Glutamatergic neuron (in vitro differentiated cells): ENCODE results near the gene BICDL2. TPM values are rescaled to one million over a fixed set of nuclear protein-coding genes. Genes with fewer than 3 reads are reported as not detected.

ENCODE experiments used
- DNase-seq: peaks from one replicate; pipeline ENCODE4 v3.0.0; 2022
- H3K27ac Mint-ChIP-seq: one replicate; pipeline ENCODE4 v1.8.0; 2020; ENCODE audit warnings: mild to moderate bottlenecking, mixed read lengths, inconsistent platforms; ENCODE audit not compliant: unreplicated experiment
- H3K27me3 Mint-ChIP-seq: one replicate; pipeline ENCODE4 v1.8.0; 2020; ENCODE audit warnings: mild to moderate bottlenecking, moderate library complexity, mixed read lengths, inconsistent platforms; ENCODE audit not compliant: unreplicated experiment
- H3K36me3 Mint-ChIP-seq: one replicate; pipeline ENCODE4 v1.8.0; 2020; ENCODE audit warnings: mild to moderate bottlenecking, mixed read lengths, inconsistent platforms; ENCODE audit not compliant: unreplicated experiment
- H3K4me1 Mint-ChIP-seq: one replicate; pipeline ENCODE4 v1.8.0; 2020; ENCODE audit warnings: mild to moderate bottlenecking, low read depth, mixed read lengths, inconsistent platforms; ENCODE audit not compliant: unreplicated experiment
- H3K4me3 Mint-ChIP-seq: one replicate; pipeline ENCODE4 v1.8.0; 2020; ENCODE audit warnings: mild to moderate bottlenecking, mixed read lengths, inconsistent platforms; ENCODE audit not compliant: unreplicated experiment
- H3K9me3 Mint-ChIP-seq: one replicate; pipeline ENCODE4 v1.8.0; 2020; ENCODE audit warnings: mild to moderate bottlenecking, moderate library complexity, mixed read lengths, inconsistent platforms; ENCODE audit not compliant: unreplicated experiment
- total RNA-seq: library from RNA; stranded (reverse); fragmentation: NEBNext Ultra II Directional; extraction: Animal tissue kit (Norgen Biotek cat#: 25700); gene quantifications from one replicate; pipeline ENCODE4 v1.2.1, GENCODE V29; 2021; ENCODE audit not compliant: unreplicated experiment
- TF ChIP-seq, protein P1 (sequence below): fragments of 200-600 bp; sonication (generic); IDR thresholded peaks from one replicate; pipeline ENCODE4 v1.5.0; 2021; ENCODE audit not compliant: partially characterized antibody, unreplicated experiment

The BICDL2 gene
- total RNA-seq, 1 donor from 2014 or later = not detected

DNA sequence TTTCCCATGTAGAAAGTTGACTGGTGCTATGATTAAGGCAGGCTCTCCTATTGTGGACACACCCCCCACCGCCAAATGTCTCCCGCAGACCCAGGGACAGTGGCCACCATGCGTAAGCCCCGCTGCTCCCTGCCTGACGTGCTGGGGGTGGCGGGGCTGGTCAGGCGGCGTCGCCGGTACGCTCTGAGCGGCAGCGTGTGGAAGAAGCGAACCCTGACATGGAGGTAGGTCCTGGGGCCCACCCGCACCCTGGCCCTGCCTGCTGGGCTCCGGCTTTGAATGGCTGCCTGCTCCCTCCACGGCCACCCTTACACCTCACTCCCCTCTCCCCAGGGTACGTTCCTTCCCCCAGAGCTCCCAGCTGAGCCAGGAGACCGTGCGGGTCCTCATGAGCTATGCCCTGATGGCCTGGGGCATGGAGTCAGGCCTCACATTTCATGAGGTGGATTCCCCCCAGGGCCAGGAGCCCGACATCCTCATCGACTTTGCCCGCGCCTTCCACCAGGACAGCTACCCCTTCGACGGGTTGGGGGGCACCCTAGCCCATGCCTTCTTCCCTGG, 13.3 kb upstream of the BICDL2 start:
- H3K36me3 Mint-ChIP-seq = peaks cover 6% of the 10 kb centered on the region
- no peak for DNase-seq
- H3K27me3 Mint-ChIP-seq = peaks cover 16% of the 10 kb centered on the region
- H3K4me1 Mint-ChIP-seq = no peaks in the 10 kb centered on the region
- H3K4me3 Mint-ChIP-seq = no peak overlapping the region
- peaks cover 5% of the 10 kb centered on the region for H3K9me3 Mint-ChIP-seq
- TF ChIP-seq, protein P1, sequence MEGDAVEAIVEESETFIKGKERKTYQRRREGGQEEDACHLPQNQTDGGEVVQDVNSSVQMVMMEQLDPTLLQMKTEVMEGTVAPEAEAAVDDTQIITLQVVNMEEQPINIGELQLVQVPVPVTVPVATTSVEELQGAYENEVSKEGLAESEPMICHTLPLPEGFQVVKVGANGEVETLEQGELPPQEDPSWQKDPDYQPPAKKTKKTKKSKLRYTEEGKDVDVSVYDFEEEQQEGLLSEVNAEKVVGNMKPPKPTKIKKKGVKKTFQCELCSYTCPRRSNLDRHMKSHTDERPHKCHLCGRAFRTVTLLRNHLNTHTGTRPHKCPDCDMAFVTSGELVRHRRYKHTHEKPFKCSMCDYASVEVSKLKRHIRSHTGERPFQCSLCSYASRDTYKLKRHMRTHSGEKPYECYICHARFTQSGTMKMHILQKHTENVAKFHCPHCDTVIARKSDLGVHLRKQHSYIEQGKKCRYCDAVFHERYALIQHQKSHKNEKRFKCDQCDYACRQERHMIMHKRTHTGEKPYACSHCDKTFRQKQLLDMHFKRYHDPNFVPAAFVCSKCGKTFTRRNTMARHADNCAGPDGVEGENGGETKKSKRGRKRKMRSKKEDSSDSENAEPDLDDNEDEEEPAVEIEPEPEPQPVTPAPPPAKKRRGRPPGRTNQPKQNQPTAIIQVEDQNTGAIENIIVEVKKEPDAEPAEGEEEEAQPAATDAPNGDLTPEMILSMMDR = no peak
- H3K27ac Mint-ChIP-seq = no peak overlapping the region

DNA sequence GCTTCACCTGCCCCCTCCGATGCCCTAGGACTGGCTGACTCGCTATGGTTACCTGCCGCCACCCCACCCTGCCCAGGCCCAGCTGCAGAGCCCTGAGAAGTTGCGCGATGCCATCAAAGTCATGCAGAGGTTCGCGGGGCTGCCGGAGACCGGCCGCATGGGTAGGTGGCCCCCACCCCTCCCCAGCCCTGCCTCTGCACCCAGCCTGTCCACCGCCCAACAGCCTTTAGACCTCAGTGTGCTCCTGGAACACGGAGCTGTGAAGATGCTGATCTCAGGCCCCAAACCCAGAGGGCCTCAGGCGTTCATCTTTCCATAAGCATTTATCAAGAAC, 10.6 kb upstream of the BICDL2 start:
- Mint-ChIP-seq H3K36me3 (peaks cover 6% of the 10 kb centered on the region), H3K4me3 (no peak overlapping the region), H3K4me1 (no peaks in the 10 kb centered on the region), H3K9me3 (peaks cover 10% of the 10 kb centered on the region), H3K27ac (no peak overlapping the region), H3K27me3 (peaks cover 18% of the 10 kb centered on the region)
- no peak for DNase-seq
- TF ChIP-seq, protein P1 = no peak

DNA sequence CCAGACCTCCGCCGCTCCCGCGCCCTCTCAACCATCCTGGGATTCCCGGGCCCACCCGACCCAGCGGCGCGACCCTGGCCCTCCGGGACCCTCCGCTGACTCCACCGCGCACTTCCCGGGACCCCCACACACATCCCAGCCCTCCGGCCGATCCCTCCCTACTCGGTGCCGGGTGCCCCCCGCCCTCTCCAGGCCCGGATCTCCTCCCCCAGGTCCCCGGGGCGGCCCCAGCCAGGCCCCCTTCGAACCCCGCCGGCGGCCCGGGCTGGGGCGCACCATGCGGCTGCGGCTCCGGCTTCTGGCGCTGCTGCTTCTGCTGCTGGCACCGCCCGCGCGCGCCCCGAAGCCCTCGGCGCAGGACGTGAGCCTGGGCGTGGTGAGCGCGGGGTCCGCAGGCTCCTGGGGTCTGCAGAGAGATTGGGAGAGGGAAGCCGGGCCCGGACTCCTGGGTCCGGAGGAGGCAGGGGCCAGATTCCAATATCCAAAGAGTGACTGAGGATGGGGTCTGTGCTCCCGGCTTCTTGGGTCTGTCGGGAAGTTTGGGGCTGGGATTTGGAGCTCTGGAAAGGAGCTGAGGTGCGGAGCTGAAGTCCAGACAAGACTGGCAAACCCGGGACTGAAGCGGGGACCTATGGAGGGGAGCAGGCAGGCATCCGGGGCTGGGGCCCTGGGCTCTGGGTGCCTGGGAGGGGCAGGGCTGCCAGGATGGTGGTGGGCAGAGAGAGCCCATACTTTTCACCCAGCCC, 10.1 kb upstream of the BICDL2 start:
- Mint-ChIP-seq H3K27me3 (peaks cover 18% of the 10 kb centered on the region), H3K9me3 (peaks cover 10% of the 10 kb centered on the region), H3K36me3 (peaks cover 6% of the 10 kb centered on the region), H3K4me1 (no peaks in the 10 kb centered on the region), H3K4me3 (peak overlapping the region; percentile 61), H3K27ac (no peak overlapping the region)
- no peak for DNase-seq
- TF ChIP-seq, protein P1 = no peak

DNA sequence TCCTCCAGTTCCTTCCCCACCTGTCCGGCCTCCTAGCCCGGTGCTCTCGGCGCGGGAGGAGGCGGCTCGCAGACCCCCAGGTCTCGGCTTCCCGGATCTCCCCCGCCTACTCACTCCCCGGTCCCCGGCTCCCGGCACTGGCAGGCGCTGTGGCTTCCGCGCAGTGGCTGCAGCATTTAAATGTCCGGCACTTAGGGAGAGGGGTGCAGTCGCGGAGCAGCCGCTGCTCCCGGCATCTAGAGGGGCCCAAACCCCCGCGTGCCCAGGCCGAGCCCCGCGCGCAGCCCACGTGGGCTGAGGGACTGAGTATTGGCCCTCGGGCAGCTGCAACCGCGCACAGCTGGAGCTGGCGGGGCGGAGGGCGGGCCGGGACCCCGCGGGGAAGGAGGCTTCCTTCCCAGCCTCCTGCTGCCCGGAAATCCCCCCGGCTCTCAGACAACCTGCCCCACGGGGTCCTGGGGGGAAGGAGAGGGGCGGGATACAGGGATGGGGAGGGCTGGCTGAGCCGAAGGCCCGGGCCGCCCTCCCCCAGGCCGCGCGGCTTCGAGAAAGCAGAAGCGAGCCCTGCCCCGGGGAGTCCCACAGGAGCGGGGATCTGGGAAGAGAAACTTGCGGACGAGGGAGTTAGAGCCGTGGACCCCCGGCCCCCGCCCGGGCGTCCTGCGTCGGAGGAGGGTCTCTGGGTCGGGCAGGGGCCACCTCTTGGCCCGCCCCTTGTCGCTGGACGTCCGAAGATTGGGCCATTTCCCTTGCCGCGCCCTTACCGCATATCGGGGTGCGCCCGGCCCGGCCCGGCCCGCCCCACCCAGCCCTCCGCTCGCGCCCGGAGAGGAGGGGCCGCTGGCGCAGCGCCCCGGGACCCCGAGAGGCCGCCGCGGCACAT, 9.3 kb upstream of the BICDL2 start, which contains the start of gene MMP25:
MMP25 (plus strand) TSS at position 804 of the 883 bp plus-strand sequence. CDS start 357 bp downstream, outside the sequence.
- H3K36me3 Mint-ChIP-seq = peaks cover 6% of the 10 kb centered on the region
- H3K4me3 Mint-ChIP-seq = peak within 1 kb of the TSS; percentile 80
- peak; percentile 57 for DNase-seq
- no peaks in the 10 kb centered on the region for H3K4me1 Mint-ChIP-seq
- H3K27me3 Mint-ChIP-seq = peaks cover 17% of the 10 kb centered on the region
- no peak within 1 kb of the TSS for H3K27ac Mint-ChIP-seq
- H3K9me3 Mint-ChIP-seq = peaks cover 10% of the 10 kb centered on the region
- TF ChIP-seq, protein P1 = no peak
